Vagina (tissue), 2 donors: ENCODE data around the gene ZNF557.

ENCODE experiments used
- POLR2A ChIP-seq, 2 donors: fragments of 450-650 bp; IDR thresholded peaks; one replicate each; pipeline ENCODE4 v1.6.1; 2017; ENCODE audit warnings: antibody characterized with exemption in 2 of 2, mild to moderate bottlenecking in 2 of 2, moderate library complexity in 2 of 2
- TF ChIP-seq, protein P1 (sequence below), 3 experiments: fragments of 450-650 bp in 2 of 3; fragments of 200-600 bp in 1 of 3; sonication (generic) in 1 of 3; IDR thresholded peaks; one replicate each; pipeline ENCODE4 v1.5.1; 2017 to 2019; ENCODE audit warnings: antibody characterized with exemption in 3 of 3, mild to moderate bottlenecking in 2 of 3, moderate library complexity in 2 of 3

DNA sequence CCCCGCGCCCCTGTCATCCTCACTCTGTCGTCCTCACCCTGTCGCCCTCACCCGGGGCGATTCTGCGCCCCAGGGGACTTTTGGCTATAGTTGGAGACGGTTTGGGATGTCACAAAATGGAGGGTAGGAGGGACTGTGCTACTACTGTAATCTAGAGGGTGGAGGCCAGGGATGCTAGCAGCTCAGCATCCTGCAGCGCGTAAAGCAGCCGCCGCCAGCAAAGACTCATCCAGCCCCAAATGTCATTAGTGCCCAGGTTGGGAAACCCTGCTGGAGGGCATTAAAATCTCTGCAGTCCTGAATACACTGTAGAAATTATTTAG lies 362 bp downstream of the ZNF557 start:
- TF ChIP-seq POLR2A (IDR thresholded peaks at IDR 0.05), result no peak
- TF ChIP-seq, protein P1, sequence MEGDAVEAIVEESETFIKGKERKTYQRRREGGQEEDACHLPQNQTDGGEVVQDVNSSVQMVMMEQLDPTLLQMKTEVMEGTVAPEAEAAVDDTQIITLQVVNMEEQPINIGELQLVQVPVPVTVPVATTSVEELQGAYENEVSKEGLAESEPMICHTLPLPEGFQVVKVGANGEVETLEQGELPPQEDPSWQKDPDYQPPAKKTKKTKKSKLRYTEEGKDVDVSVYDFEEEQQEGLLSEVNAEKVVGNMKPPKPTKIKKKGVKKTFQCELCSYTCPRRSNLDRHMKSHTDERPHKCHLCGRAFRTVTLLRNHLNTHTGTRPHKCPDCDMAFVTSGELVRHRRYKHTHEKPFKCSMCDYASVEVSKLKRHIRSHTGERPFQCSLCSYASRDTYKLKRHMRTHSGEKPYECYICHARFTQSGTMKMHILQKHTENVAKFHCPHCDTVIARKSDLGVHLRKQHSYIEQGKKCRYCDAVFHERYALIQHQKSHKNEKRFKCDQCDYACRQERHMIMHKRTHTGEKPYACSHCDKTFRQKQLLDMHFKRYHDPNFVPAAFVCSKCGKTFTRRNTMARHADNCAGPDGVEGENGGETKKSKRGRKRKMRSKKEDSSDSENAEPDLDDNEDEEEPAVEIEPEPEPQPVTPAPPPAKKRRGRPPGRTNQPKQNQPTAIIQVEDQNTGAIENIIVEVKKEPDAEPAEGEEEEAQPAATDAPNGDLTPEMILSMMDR (IDR thresholded peaks at IDR 0.05), result no peak
